Stomach (tissue), 9 donors: ENCODE data around the gene RET. TPM values are rescaled to one million over a fixed set of nuclear protein-coding genes. Genes with fewer than 3 reads are reported as not detected.
A peak's percentile ranks its signal among the peaks of the same experiment; 100 is the strongest.

Experiments
- DNase-seq, 2 donors: peaks; one replicate each; pipeline versions ENCODE4 v3.0.0 to v3.0.0-alpha.2; 2013 to 2019
- H3K27ac ChIP-seq, 5 donors: fragments of 200-600 bp in 4 of 5; sonication (generic) in 4 of 5; one replicate each; pipeline ENCODE4 v1.5.1; 2013 to 2019; ENCODE audit warnings: mild to moderate bottlenecking in 1 of 5, moderate library complexity in 1 of 5
- H3K27me3 ChIP-seq, 3 donors: fragments of 200-600 bp; sonication (generic); one replicate each; pipeline ENCODE4 v1.5.1; 2017 to 2019; ENCODE audit warnings: mixed run types in 1 of 3
- H3K36me3 ChIP-seq, 4 donors: fragments of 200-600 bp; sonication (generic); 1 replicate in 3 of 4; 2 replicates in 1 of 4; pipeline ENCODE4 v1.5.1; 2016 to 2019
- H3K4me1 ChIP-seq, 4 donors: fragments of 200-600 bp; sonication (generic); one replicate each; pipeline ENCODE4 v1.5.1; 2016 to 2019
- H3K4me3 ChIP-seq, 4 donors: fragments of 200-600 bp; sonication (generic) in 3 of 4; one replicate each; pipeline ENCODE4 v1.5.1; 2016 to 2019; ENCODE audit warnings: mild to moderate bottlenecking in 1 of 4
- H3K9me3 ChIP-seq, 4 donors: fragments of 200-600 bp; sonication (generic); one replicate each; pipeline ENCODE4 v1.5.1; 2016 to 2019
- EP300 ChIP-seq: sonication (generic); formaldehyde crosslinking; IDR thresholded peaks from one replicate; pipeline ENCODE4 v1.6.1; 2017; ENCODE audit warnings: antibody characterized with exemption
- POLR2A ChIP-seq, 4 donors: fragments of 450-650 bp; IDR thresholded peaks; one replicate each; pipeline ENCODE4 v1.6.1; 2016; ENCODE audit warnings: antibody characterized with exemption in 4 of 4, control low read depth in 2 of 4, mild to moderate bottlenecking in 1 of 4, moderate library complexity in 1 of 4
- POLR2AphosphoS5 ChIP-seq, 3 donors: sonication (generic); formaldehyde crosslinking; IDR thresholded peaks; one replicate each; pipeline ENCODE4 v1.6.1; 2016; ENCODE audit warnings: antibody characterized with exemption in 3 of 3
- WGBS, 5 donors: extraction: QIAGEN DNeasy Blood & Tissue Kit in 3 of 5; methylation state at CpG; one replicate each; pipeline versions ENCODE4 v1.1.5 to v1.1.7; 2013 to 2018; 5-methylcytosine and 5-hydroxymethylcytosine counted together
- intact Hi-C: fragments of 100-400 bp; cut with DNase I; formaldehyde crosslinking; loops from one replicate; pipeline ENCODE4 v1.15.1; 2023; ENCODE audit warnings: low total_unique reads
- polyA plus RNA-seq, 3 donors: library from polyadenylated mRNA; stranded (reverse); fragments of 200-250 nt; gene quantifications; one replicate each; pipeline ENCODE4 v1.2.3, GENCODE V29; 2013
- total RNA-seq, 5 donors: library from RNA; depleted of rRNA; stranded (reverse); fragments of >200 nt; gene quantifications; one replicate each; pipeline versions ENCODE4 v1.1.0 to v1.2.3, GENCODE V29; 2014 to 2016
- TF ChIP-seq, protein P1 (sequence below), 7 experiments: fragments of 450-650 bp in 4 of 7; fragments of 200-600 bp in 3 of 7; sonication (generic) in 3 of 7; IDR thresholded peaks; one replicate each; pipeline ENCODE4 v1.5.1; 2016 to 2019; ENCODE audit warnings: antibody characterized with exemption in 7 of 7, control low read depth in 2 of 7, mild to moderate bottlenecking in 1 of 7
- donor health status: healthy with polysubstance abuse.
- donor health status: Bipolar disorder and iron deficiency.
- donor health status: healthy.

Gene RET
- total and polyA plus RNA-seq, 8 donors: 0.31 to 9.8 (median 2.5) TPM; not detected in 2

DNA sequence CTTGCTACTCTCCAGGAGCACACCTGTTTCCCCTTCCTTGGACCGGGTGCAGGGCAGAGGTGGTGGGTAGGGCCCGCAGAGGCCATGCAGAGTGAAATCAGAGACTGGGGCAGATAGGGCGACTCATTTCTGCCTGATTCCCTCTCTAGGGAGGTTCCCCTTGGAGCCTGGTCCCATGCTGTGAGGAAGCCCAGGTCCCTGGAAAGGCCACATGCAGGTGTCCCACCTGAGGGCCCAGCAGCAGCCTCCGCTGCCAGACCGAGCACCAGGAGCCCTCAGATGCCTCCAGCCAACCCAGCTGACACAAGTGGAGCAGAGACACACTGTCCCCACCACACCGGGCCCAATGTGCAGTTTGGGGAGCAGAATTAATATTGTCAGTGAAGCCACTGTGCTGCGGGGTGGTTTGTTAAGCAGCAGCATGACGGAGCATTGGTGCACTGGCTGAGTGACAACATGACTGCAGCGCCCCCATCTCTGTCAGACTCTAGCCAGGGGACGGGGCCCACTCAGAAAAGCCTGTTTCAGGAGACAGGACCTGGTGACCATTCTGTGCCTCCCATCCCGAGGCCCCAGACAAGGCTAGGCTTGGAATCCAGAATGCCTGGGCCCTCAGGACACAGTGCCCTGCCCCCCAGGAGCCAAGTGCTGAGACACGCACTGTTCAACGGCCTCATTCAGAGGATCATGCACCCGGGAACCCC lies 30.4 kb upstream of the RET start:
- Histone ChIP-seq H3K27ac (no peak overlapping the region), H3K4me3 (no peak overlapping the region), H3K4me1 (no peaks in the 10 kb centered on the region), H3K36me3 (no peaks in the 10 kb centered on the region), H3K9me3 (no peaks in the 10 kb centered on the region), H3K27me3 (peaks cover 0 to 16% (median 0%) of the 10 kb centered on the region in 3 donors)
- intact Hi-C loops: no loop called here
- WGBS, 5 donors: 74 to 84% (median 77%) methylated on average over 13 to 14 of the region's 14 CpGs
- DNase-seq: peak in 1 of 2 donors; percentile 17
- no peak for TF ChIP-seq EP300
- TF ChIP-seq, protein P1, sequence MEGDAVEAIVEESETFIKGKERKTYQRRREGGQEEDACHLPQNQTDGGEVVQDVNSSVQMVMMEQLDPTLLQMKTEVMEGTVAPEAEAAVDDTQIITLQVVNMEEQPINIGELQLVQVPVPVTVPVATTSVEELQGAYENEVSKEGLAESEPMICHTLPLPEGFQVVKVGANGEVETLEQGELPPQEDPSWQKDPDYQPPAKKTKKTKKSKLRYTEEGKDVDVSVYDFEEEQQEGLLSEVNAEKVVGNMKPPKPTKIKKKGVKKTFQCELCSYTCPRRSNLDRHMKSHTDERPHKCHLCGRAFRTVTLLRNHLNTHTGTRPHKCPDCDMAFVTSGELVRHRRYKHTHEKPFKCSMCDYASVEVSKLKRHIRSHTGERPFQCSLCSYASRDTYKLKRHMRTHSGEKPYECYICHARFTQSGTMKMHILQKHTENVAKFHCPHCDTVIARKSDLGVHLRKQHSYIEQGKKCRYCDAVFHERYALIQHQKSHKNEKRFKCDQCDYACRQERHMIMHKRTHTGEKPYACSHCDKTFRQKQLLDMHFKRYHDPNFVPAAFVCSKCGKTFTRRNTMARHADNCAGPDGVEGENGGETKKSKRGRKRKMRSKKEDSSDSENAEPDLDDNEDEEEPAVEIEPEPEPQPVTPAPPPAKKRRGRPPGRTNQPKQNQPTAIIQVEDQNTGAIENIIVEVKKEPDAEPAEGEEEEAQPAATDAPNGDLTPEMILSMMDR (IDR thresholded peaks at IDR 0.05): no peak
- TF ChIP-seq POLR2AphosphoS5 (IDR thresholded peaks at IDR 0.05): no peak
- TF ChIP-seq POLR2A (IDR thresholded peaks at IDR 0.05): no peak

DNA sequence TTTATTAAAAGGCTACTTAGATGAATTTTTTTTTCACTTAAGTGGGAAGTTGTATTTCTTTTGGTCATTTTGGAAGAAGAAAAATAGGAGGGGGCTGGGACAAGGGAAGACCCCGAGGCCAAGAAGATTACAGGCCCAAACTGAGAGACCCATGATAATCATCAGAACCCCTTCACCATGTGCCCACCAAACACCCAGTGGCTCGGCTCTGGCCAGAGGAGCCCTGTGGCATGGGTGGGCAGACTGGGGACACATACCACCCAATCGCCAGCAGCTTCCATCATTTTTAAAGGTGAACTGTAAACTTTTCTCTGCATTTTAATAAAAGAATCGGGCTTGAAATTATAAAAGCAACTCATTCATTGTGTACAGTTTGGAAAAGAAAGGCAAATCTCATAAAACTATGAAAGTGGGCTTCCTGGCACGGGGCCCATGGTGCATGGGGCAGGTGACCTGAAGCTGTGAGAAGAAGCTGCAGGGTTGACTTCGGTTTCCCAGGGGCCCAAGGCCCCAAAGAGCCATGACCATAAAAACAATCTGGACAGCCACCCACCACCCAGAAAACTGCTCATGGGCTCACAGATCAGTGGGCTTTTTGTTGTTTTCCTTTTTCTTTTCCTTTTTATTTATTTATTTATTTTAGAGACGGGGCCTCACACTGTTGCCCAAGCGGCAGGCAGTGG lies 29.4 kb upstream of the RET start:
- Histone ChIP-seq H3K4me3 (no peak overlapping the region), H3K27me3 (peaks cover 0 to 16% (median 0%) of the 10 kb centered on the region in 3 donors), H3K27ac (no peak overlapping the region), H3K36me3 (no peaks in the 10 kb centered on the region), H3K9me3 (no peaks in the 10 kb centered on the region), H3K4me1 (no peaks in the 10 kb centered on the region)
- DNase-seq: no peak
- intact Hi-C loops: no loop called here
- 71 to 86% (median 82%) methylated on average over 8 of the region's 8 CpGs for WGBS, 5 donors
- TF ChIP-seq, protein P1 (IDR thresholded peaks at IDR 0.05): no peak
- TF ChIP-seq POLR2AphosphoS5 (IDR thresholded peaks at IDR 0.05): no peak
- no peak for TF ChIP-seq EP300
- TF ChIP-seq POLR2A (IDR thresholded peaks at IDR 0.05): no peak

DNA sequence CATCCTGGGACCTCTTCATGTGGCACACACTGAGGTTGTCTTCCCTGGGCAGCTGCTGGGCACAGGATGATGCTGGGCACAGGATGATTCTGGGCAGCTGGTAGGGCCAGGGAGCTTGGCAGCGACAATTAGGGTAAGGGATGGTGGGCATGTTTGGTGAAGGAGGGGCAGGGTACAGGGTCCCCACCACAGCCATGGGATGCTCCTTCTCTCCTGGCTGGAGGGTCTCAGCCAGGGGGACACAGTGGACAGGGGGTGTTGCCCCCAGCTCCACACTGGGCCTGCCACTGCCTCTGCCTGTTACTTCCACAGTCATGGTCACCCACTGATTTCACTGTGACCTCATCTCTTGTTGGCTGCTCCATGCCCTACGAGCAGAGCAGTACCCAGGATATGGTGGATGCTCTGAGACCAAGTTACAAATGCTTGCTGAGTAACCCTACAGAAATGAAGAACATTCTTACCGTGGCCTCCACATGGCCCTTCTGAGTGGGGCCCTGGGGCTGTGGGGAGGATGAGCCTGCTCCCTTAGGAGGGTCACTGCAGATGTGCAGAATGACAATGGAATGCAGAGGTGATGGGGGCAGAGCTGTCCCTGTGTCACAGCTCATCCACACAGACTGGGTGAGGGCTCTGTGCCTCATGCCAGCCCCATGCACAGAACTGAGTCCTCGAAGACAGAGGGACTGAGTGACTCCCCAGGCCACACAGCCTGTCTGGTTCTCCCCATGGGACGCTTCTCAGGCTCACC lies 28.4 kb upstream of the RET start:
- no peak for DNase-seq

More for the DNA sequence above, 28.4 kb upstream of the RET start:
- WGBS, 5 donors: 71 to 77% (median 72%) methylated on average over 4 to 5 of the region's 5 CpGs
- H3K9me3 ChIP-seq: no peaks in the 10 kb centered on the region
- TF ChIP-seq EP300 (no peak), POLR2A (IDR thresholded peaks at IDR 0.05) (no peak), POLR2AphosphoS5 (IDR thresholded peaks at IDR 0.05) (no peak)
- TF ChIP-seq, protein P1 (IDR thresholded peaks at IDR 0.05): no peak
- H3K27ac ChIP-seq: no peak overlapping the region
- no peaks in the 10 kb centered on the region for H3K36me3 ChIP-seq
- no peak overlapping the region for H3K4me3 ChIP-seq
- H3K27me3 ChIP-seq: peaks cover 0 to 16% (median 0%) of the 10 kb centered on the region in 3 donors
- intact Hi-C loops: no loop called here
- H3K4me1 ChIP-seq: no peaks in the 10 kb centered on the region
